Measurements from ENCODE around the gene EFNA4. TPM values are rescaled to one million over a fixed set of nuclear protein-coding genes. Genes with fewer than 3 reads are reported as not detected.

Gene EFNA4
- total and polyA plus RNA-seq, 2 of the 8 experiments (the other 6 are each of a cell fraction or from before 2014, with no cell fraction given): 21.9 to 23.9 TPM

GRCh38 chr1:155108296-155108695 lies 44.8 kb downstream of the EFNA4 start (continued):
- TF ChIP-seq RBBP5 (IDR thresholded peaks at IDR 0.05; ENCODE audit: borderline replicate concordance, low read depth, low read length) (no peak), SP4 (IDR thresholded peaks at IDR 0.05; ENCODE audit: low read length) (no peak), CREB1 (IDR thresholded peaks at IDR 0.05) (no peak), ATF3 (IDR thresholded peaks at IDR 0.05; ENCODE audit: insufficient read depth, low read depth, low read length) (no peak), EZH2 (IDR thresholded peaks at IDR 0.05; ENCODE audit: low read depth, low read length, severe bottlenecking) (no peak), RNF2 (IDR thresholded peaks at IDR 0.05; ENCODE audit: borderline replicate concordance, low read depth, low read length, missing control alignments, poor library complexity, severe bottlenecking) (no peak), NANOG (IDR thresholded peaks at IDR 0.05; ENCODE audit: insufficient read depth, low read depth, low read length, poor library complexity, severe bottlenecking) (no peak)

Measured in H1 (cell line).